PC-9 (cell line): ENCODE results near the gene TRAPPC5. TPM values are rescaled to one million over a fixed set of nuclear protein-coding genes. Genes with fewer than 3 reads are reported as not detected.

Experiments used
- BruUV-seq: library from RNA; stranded (reverse); fragments of 400-500 nt; replicated peaks from 2 replicates; lab custom pipeline; 2021; lab: Mats Ljungman, UMichigan
- CTCF ChIA-PET: fragments of 300-600 bp; sonication (Branson Sonifier 250); formaldehyde crosslinking; loops from one replicate; lab custom pipeline; 2022; ENCODE audit warnings: antibody characterized with exemption; lab: Charles Lee
- POLR2A ChIA-PET: fragments of 300-600 bp; sonication (Branson Sonifier 250); formaldehyde crosslinking; loops from one replicate; lab custom pipeline; 2022; ENCODE audit warnings: antibody characterized with exemption; ENCODE audit not compliant: unreplicated experiment; lab: Charles Lee
- DNase-seq, 2 experiments: peaks; one replicate each; pipeline versions ENCODE4 v3.0.0 to v3.0.0-alpha.2; 2015 to 2022; ENCODE audit warnings: mixed read lengths in 1 of 2
- H2AFZ ChIP-seq: fragments of 200-600 bp; sonication (generic); 2 replicates; pipeline ENCODE4 v1.8.1; 2017; ENCODE audit warnings: antibody characterized with exemption
- H3F3A ChIP-seq: fragments of 200-600 bp; sonication (generic); 2 replicates; pipeline ENCODE4 v1.8.1; 2017; ENCODE audit warnings: antibody characterized with exemption, mild to moderate bottlenecking, low read depth; ENCODE audit not compliant: insufficient read depth
- H3K27ac ChIP-seq: fragments of 200-600 bp; sonication (generic); 2 replicates; pipeline ENCODE4 v1.6.1; 2016; ENCODE audit warnings: mixed run types
- H3K27me3 ChIP-seq: fragments of 200-600 bp; sonication (generic); 2 replicates; pipeline ENCODE4 v1.6.1; 2016; ENCODE audit warnings: low read depth, mixed run types; ENCODE audit not compliant: insufficient read depth
- H3K36me3 ChIP-seq: fragments of 200-600 bp; sonication (generic); 2 replicates; pipeline ENCODE4 v1.6.1; 2016; ENCODE audit warnings: low read depth, mixed run types
- H3K4me1 ChIP-seq: fragments of 200-600 bp; sonication (generic); replicated peaks from 2 replicates; pipeline ENCODE4 v1.6.1; 2016; ENCODE audit warnings: mixed run types; ENCODE audit not compliant: insufficient read depth
- H3K4me2 ChIP-seq: fragments of 200-600 bp; sonication (generic); 2 replicates; pipeline ENCODE4 v1.6.1; 2017; ENCODE audit warnings: mixed run types
- H3K4me3 ChIP-seq: fragments of 200-600 bp; sonication (generic); 2 replicates; pipeline ENCODE4 v1.6.1; 2016; ENCODE audit warnings: mixed run types
- H3K79me2 ChIP-seq: fragments of 200-600 bp; sonication (generic); 2 replicates; pipeline ENCODE4 v1.6.1; 2017; ENCODE audit warnings: low read depth, mixed run types
- H3K9me2 ChIP-seq: fragments of 200-600 bp; sonication (generic); 2 replicates; pipeline ENCODE4 v1.8.1; 2017; ENCODE audit warnings: mild to moderate bottlenecking; ENCODE audit not compliant: insufficient read depth
- H3K9me3 ChIP-seq: fragments of 200-600 bp; sonication (generic); 2 replicates; pipeline ENCODE4 v1.8.1; 2016; ENCODE audit warnings: low read depth; ENCODE audit not compliant: insufficient read depth
- H4K20me1 ChIP-seq: fragments of 200-600 bp; sonication (generic); 2 replicates; pipeline ENCODE4 v1.8.1; 2017; ENCODE audit not compliant: insufficient read depth
- EZH2 ChIP-seq: fragments of 200-600 bp; sonication (generic); IDR thresholded peaks from 2 replicates; pipeline ENCODE4 v1.8.0; 2017; ENCODE audit warnings: antibody characterized with exemption, low read depth
- intact Hi-C: fragments of 100-400 bp; cut with micrococcal nuclease; formaldehyde crosslinking; loops from one replicate; pipeline ENCODE4 v1.10.0; 2022; ENCODE audit not compliant: unreplicated experiment
- total RNA-seq: library from RNA; stranded (reverse); gene quantifications from 2 replicates; pipeline ENCODE4 v1.2.3, GENCODE V29; 2021
- TF ChIP-seq, protein P1 (sequence below): fragments of 200-600 bp; sonication (generic); conservative IDR thresholded peaks from 2 replicates; pipeline ENCODE4 v1.6.1; 2017; ENCODE audit warnings: mixed run types, antibody characterized with exemption, mild to moderate bottlenecking, moderate library complexity

Gene TRAPPC5
- total RNA-seq, 1 experiment from 2014 or later, result 103 TPM

DNA sequence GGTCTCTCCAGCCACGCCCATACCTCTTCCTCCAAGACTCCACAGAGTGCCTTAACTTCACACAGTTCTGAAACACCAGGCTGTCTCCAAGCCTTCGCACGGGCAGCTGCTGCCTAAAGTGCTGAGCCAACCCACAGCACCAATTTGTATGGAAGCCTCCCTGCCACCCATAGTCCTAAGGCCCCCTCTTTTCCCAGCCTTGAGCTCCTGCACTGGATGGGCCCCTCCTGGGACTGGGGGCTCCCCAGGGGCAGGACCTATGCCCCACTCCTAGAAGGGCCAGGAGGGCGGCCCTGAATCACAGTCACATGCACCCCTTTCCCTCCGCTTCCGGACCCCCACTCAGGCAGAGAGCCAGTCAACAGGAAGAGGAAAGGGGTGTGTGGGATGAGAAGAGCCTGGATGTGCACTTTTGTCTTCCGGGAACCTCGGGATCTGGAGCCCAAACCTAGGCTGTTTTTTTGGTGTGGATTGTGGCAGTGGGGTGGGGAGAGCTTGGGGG is 26.4 kb downstream of the TRAPPC5 start:
- CTCF ChIA-PET, result no interaction called here
- Histone ChIP-seq H3K4me2 (no peak overlapping the region), H3K9me3 (no peaks in the 10 kb centered on the region), H3K27ac (no peak overlapping the region), H3K9me2 (no peaks in the 10 kb centered on the region), H3K36me3 (no peaks in the 10 kb centered on the region), H3K4me3 (no peak overlapping the region), H3K79me2 (no peaks in the 10 kb centered on the region), H4K20me1 (no peaks in the 10 kb centered on the region), H3K27me3 (peaks cover 13% of the 10 kb centered on the region; the same call in 1 of the 2 replicates), H3F3A (no peaks in the 10 kb centered on the region), H2AFZ (no peak overlapping the region), H3K4me1 (no peaks in the 10 kb centered on the region)
- intact Hi-C loops, result no loop called here
- BruUV-seq, result no TSS peak
- TF ChIP-seq, protein P1, sequence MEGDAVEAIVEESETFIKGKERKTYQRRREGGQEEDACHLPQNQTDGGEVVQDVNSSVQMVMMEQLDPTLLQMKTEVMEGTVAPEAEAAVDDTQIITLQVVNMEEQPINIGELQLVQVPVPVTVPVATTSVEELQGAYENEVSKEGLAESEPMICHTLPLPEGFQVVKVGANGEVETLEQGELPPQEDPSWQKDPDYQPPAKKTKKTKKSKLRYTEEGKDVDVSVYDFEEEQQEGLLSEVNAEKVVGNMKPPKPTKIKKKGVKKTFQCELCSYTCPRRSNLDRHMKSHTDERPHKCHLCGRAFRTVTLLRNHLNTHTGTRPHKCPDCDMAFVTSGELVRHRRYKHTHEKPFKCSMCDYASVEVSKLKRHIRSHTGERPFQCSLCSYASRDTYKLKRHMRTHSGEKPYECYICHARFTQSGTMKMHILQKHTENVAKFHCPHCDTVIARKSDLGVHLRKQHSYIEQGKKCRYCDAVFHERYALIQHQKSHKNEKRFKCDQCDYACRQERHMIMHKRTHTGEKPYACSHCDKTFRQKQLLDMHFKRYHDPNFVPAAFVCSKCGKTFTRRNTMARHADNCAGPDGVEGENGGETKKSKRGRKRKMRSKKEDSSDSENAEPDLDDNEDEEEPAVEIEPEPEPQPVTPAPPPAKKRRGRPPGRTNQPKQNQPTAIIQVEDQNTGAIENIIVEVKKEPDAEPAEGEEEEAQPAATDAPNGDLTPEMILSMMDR, result no peak
- no peak for TF ChIP-seq EZH2
- POLR2A ChIA-PET, result no interaction called here
- DNase-seq, result no peak

DNA sequence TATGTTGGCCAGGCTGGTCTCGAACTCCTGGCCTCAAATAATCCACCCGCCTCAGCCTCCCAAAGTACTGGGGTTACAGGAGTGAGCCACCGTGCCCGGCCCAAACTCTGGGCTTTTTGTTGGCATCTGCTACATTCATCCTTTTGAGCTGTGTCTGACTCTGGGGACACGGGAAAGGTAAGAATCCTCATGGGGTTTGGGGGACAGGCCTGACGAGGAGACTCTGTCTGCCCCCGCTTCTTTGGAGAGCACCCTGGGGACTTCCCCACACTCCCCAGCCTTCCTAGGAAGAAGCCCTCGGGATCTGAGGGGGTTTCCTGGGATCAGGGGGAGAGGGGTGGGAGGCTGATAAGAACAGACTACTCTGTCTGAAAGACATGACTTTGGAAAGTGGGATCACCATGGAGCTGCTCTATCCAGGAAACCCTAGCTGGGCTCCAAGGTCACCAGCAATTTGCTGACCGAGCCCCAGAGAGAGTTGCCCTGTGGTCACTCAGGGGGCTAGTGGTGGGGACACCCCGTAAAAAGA is 29.4 kb downstream of the TRAPPC5 start:
- no peak for DNase-seq
- no peaks in the 10 kb centered on the region for H3K79me2 ChIP-seq
- H3K27ac ChIP-seq, result no peak overlapping the region
- H2AFZ ChIP-seq, result no peak overlapping the region
- POLR2A ChIA-PET, result no interaction called here
- CTCF ChIA-PET, result no interaction called here
- intact Hi-C loops, result no loop called here
- BruUV-seq, result no TSS peak
- no peaks in the 10 kb centered on the region for H3K36me3 ChIP-seq
- H3F3A ChIP-seq, result no peaks in the 10 kb centered on the region
- no peaks in the 10 kb centered on the region for H4K20me1 ChIP-seq
- TF ChIP-seq EZH2, result no peak
- TF ChIP-seq, protein P1, result no peak
- H3K9me2 ChIP-seq, result no peaks in the 10 kb centered on the region
- no peaks in the 10 kb centered on the region for H3K27me3 ChIP-seq
- H3K9me3 ChIP-seq, result no peaks in the 10 kb centered on the region
- no peak overlapping the region for H3K4me2 ChIP-seq
- no peak overlapping the region for H3K4me3 ChIP-seq
- H3K4me1 ChIP-seq, result no peaks in the 10 kb centered on the region

DNA sequence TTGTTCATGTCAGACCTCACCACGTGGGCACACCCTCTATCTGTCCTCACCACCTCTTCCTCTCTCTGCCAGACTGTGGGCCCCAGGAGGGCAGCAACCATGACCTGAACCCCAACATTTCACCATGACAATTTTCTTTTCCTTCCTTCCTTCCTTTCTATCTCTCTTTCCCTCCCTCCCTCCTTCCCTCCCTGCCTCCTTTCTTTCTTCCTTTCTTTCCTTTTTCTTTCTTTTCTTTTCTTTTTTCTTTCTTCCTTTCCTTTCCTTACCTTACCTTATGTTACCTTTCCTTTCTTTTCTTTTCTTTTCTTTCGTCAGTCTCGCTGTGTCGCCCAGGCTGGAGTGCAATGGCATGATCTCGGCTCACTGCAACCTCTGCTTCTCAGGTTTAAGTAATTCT is 30.0 kb downstream of the TRAPPC5 start:
- no peak overlapping the region for H3K4me3 ChIP-seq
- no peaks in the 10 kb centered on the region for H3K4me1 ChIP-seq
- no TSS peak for BruUV-seq
- no peaks in the 10 kb centered on the region for H3K36me3 ChIP-seq
- no peaks in the 10 kb centered on the region for H3K79me2 ChIP-seq
- CTCF ChIA-PET, result no interaction called here
- H3K27me3 ChIP-seq, result no peaks in the 10 kb centered on the region
- no peak overlapping the region for H3K27ac ChIP-seq
- H3K4me2 ChIP-seq, result no peak overlapping the region
- no peaks in the 10 kb centered on the region for H3F3A ChIP-seq
- H4K20me1 ChIP-seq, result no peaks in the 10 kb centered on the region
- no peak for DNase-seq
- POLR2A ChIA-PET, result no interaction called here
- no peaks in the 10 kb centered on the region for H3K9me3 ChIP-seq
- no peaks in the 10 kb centered on the region for H3K9me2 ChIP-seq
- no peak for TF ChIP-seq EZH2
- no peak overlapping the region for H2AFZ ChIP-seq
- intact Hi-C loops, result no loop called here

DNA sequence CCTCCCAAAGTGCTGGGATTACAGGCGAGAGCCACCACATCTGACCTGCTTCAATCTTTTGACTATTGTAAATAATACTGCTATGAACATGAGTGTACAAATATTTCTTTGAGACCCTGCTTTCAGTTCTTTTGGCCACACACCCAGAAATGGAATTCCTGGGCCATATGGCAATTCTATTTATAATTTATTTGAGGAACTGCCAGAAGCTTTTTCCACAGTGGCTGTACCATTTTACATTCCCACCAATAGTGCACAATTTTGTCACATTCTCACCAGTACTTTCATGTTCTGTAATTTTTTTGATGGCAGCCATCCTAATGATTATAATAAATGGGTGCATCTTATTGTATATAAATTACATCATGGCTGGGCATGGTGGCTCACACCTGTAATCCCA is 35.0 kb downstream of the TRAPPC5 start:
- no peaks in the 10 kb centered on the region for H3K9me2 ChIP-seq
- H2AFZ ChIP-seq, result no peak overlapping the region
- H3K27ac ChIP-seq, result no peak overlapping the region
- peaks cover 5% of the 10 kb centered on the region; the same call in 1 of the 2 replicates for H3K27me3 ChIP-seq
- no peaks in the 10 kb centered on the region for H3K79me2 ChIP-seq
- no peaks in the 10 kb centered on the region for H3F3A ChIP-seq
- ChIA-PET POLR2A (interaction anchor here (0.7 kb wide), 1 partner anchor 156 kb away, joined by 4 read pairs; no protein-coding TSS in a partner anchor), CTCF (no interaction called here)
- H3K4me1 ChIP-seq, result no peaks in the 10 kb centered on the region
- H3K36me3 ChIP-seq, result no peaks in the 10 kb centered on the region
- BruUV-seq, result no TSS peak
- H3K4me2 ChIP-seq, result no peak overlapping the region
- no peak for DNase-seq
- intact Hi-C loops, result no loop called here
- H3K4me3 ChIP-seq, result no peak overlapping the region
- H4K20me1 ChIP-seq, result no peaks in the 10 kb centered on the region
- TF ChIP-seq EZH2, result no peak
- TF ChIP-seq, protein P1, result no peak
- 0 out of 2 replicates have a peak, but pooled peaks cover 3% of the 10 kb centered on the region for H3K9me3 ChIP-seq
